GM12874 (cell line): ENCODE results near the gene SMIM14.

Experiments used
- TF ChIP-seq, protein P1 (sequence below): IDR thresholded peaks from 2 replicates; pipeline ENCODE4 v1.5.1; 2011; ENCODE audit warnings: low read depth, mild to moderate bottlenecking, control low read depth, low read length, moderate library complexity; ENCODE audit not compliant: insufficient read depth

The SMIM14 gene

GRCh38 chr4:39529534-39529933 lies 109.1 kb downstream of the SMIM14 start:
- TF ChIP-seq, protein P1, sequence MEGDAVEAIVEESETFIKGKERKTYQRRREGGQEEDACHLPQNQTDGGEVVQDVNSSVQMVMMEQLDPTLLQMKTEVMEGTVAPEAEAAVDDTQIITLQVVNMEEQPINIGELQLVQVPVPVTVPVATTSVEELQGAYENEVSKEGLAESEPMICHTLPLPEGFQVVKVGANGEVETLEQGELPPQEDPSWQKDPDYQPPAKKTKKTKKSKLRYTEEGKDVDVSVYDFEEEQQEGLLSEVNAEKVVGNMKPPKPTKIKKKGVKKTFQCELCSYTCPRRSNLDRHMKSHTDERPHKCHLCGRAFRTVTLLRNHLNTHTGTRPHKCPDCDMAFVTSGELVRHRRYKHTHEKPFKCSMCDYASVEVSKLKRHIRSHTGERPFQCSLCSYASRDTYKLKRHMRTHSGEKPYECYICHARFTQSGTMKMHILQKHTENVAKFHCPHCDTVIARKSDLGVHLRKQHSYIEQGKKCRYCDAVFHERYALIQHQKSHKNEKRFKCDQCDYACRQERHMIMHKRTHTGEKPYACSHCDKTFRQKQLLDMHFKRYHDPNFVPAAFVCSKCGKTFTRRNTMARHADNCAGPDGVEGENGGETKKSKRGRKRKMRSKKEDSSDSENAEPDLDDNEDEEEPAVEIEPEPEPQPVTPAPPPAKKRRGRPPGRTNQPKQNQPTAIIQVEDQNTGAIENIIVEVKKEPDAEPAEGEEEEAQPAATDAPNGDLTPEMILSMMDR, result no peak

- TF ChIP-seq, protein P1, result no peak
Measured at GRCh38 chr4:39528061-39528465, 110.6 kb downstream of the SMIM14 start.

- TF ChIP-seq, protein P1, result 0 out of 2 replicates have a peak, but pooled peaks have one; percentile 16
Measured at GRCh38 chr4:39527296-39528060, 111.2 kb downstream of the SMIM14 start, which contains the start of gene UGDH. Gene UGDH, minus strand, starts transcription at chr4:39527439. Its CDS starts 5,927 bp downstream, at chr4:39521512.

DNA sequence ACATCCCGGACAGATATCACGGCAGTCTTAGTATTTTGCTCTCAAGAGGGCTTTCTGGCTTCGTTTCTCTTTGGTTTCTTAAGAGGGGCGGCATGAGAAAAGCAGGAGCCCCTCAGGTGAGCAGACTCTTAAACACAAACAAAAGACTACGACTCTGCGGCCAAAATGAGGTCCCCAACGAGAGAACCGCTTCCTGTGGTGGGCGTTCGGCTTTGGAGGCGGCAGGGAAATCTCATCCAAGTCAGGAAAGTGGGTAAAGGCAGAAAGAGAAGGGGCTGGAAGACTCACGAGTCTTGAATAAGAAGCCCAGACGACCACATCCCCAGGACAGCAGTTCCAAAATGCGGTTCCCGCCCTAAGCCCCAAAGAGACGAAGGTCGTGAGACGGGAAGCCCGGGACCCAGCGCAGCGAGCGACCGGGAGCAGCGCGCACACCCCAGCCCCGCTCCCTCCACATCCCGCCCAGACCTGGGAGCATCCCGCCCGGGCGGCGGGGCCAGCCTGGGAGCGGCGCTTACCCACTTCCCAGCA lies 111.8 kb downstream of the SMIM14 start:
- TF ChIP-seq, protein P1, result no peak

DNA sequence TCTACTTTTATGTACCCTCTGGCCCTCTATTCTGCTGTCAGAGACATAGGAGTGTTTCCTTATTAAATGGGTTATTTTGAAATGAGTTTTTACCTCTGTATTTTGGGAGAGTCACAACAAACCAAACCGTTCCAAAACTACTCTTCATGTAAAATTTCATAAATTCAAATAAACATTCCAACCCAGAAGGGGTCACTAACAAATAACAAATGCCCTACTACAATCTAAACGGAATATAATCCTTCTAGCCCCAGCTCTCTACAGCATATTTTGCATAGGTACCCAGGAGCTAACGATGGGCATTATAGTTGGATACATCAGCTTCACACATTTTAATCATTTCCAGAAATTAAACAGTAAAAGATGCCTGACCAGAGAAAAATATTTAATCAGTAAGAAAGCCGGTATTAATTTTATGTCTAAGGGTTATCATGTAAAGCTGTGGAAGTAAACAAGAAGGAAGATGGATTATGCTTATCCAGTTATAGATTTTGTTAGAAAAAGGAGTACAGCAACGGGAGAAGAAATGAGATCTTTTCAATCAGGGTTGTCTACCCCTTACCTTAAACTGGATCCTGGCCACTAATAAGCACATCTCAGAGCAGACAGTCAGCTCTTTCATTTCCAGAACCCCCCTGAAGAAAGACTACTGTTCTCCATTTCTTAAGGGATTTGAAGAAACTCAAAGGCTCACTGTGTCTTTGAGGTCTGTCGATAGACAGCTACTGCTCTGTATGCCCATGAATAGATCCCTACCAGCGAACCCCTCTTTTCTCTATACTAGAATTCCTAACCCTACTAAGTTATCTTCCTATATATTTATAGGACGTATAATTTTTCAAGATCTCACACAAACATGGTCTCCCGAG lies 112.6 kb downstream of the SMIM14 start:
- TF ChIP-seq, protein P1, result no peak

DNA sequence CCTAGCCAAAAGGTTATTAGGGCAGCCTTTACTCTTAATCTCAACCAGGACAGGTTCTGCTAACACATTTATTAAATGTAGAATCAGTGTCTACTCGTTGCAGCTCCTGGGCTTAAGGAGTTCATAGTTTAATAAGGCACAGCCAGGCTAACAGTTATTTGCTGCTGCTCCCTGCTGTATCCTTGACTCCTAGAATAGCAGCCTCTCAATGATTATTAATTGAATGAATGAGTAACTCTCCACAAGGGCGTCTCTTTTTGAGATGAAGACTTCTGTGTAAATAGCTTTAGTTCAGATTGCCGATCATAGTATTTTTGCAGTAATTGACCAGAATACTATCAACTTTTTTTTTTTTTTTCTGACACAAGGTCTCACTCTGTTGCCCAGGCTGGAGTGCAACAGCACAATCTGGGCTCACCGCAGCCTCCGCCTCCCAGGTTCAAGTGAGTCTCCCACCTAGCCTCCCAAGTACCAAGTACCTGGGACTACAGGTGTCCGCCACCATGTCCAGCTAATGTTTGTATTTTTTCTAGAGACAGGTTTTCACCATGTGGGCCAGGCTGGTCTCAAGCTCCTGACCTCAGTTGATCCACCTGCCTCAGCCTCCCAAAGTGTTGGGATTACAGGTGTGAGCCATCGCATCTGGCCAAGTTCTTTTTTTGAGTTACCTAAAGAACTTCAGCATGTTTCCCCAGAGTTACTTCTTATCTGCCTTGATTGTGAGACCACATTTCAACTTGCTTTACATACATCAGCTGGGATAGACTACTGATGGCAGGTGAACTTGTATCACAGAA lies 114.3 kb downstream of the SMIM14 start:
- TF ChIP-seq, protein P1, result no peak
